MCF 10A (cell line): ENCODE measurements around the gene TRIM54. TPM values are rescaled to one million over a fixed set of nuclear protein-coding genes. Genes with fewer than 3 reads are reported as not detected.

Experiments used
- BruUV-seq: library from RNA; stranded (reverse); fragments of 400-500 nt; replicated peaks from 2 replicates; lab custom pipeline; 2021; lab: Mats Ljungman, UMichigan
- CTCF ChIA-PET: fragments of 300-600 bp; sonication (Branson Sonifier 250); formaldehyde crosslinking; extraction: SDS; loops from one replicate; lab custom pipeline; 2021; ENCODE audit warnings: antibody characterized with exemption, inconsistent platforms; lab: Yijun Ruan, JAX
- POLR2A ChIA-PET: fragments of 300-600, 350-650 bp; sonication (Branson Sonifier 250); formaldehyde crosslinking; extraction: SDS; loops from one replicate; lab custom pipeline; 2020; ENCODE audit warnings: antibody characterized with exemption, inconsistent platforms; lab: Yijun Ruan, JAX
- DNase-seq: peaks from one replicate; pipeline ENCODE4 v3.0.0-alpha.2; 2018; ENCODE audit not compliant: unreplicated experiment
- H3K27ac Mint-ChIP-seq: one replicate; pipeline ENCODE4 v1.8.0; 2022; ENCODE audit warnings: mild to moderate bottlenecking, low read depth, mixed read lengths; ENCODE audit not compliant: unreplicated experiment
- H3K27me3 Mint-ChIP-seq: one replicate; pipeline ENCODE4 v1.8.0; 2022; ENCODE audit warnings: mixed read lengths; ENCODE audit not compliant: insufficient read depth, unreplicated experiment
- H3K36me3 Mint-ChIP-seq: one replicate; pipeline ENCODE4 v1.8.0; 2022; ENCODE audit warnings: mild to moderate bottlenecking, moderate library complexity, mixed read lengths; ENCODE audit not compliant: insufficient read depth, unreplicated experiment
- H3K4me1 Mint-ChIP-seq: one replicate; pipeline ENCODE4 v1.8.0; 2022; ENCODE audit warnings: mixed read lengths; ENCODE audit not compliant: insufficient read depth, unreplicated experiment
- H3K4me3 Mint-ChIP-seq: one replicate; pipeline ENCODE4 v1.8.0; 2022; ENCODE audit warnings: mild to moderate bottlenecking, moderate library complexity, mixed read lengths; ENCODE audit not compliant: unreplicated experiment
- H3K9me3 Mint-ChIP-seq: one replicate; pipeline ENCODE4 v1.8.0; 2022; ENCODE audit warnings: mixed read lengths; ENCODE audit not compliant: unreplicated experiment
- CTCF ChIP-seq: fragments of 200-600 bp; IDR thresholded peaks from one replicate; pipeline ENCODE4 v1.8.0; 2022; ENCODE audit warnings: antibody characterized with exemption, mild to moderate bottlenecking; ENCODE audit not compliant: unreplicated experiment
- intact Hi-C: fragments of 100-400 bp; cut with micrococcal nuclease; formaldehyde crosslinking; loops from 2 replicates; pipeline ENCODE4 v1.14.1; 2022
- total RNA-seq: library from RNA; stranded (reverse); gene quantifications from 2 replicates; pipeline ENCODE4 v1.2.3, GENCODE V29; 2022

Gene TRIM54
- total RNA-seq, 1 experiment from 2014 or later = not detected

- CTCF ChIA-PET = interaction anchor here (0.5 kb wide), 1 partner anchor 393 kb away, joined by 3 read pairs; no protein-coding TSS in a partner anchor
Measured at GRCh38 chr2:27237341-27237945, 44.8 kb upstream of the TRIM54 start.

GRCh38 chr2:27238976-27239375 lies 43.3 kb upstream of the TRIM54 start:
- no peak for TF ChIP-seq CTCF
- H3K27me3 Mint-ChIP-seq = no peaks in the 10 kb centered on the region
- no peak overlapping the region for H3K4me3 Mint-ChIP-seq
- H3K4me1 Mint-ChIP-seq = no peaks in the 10 kb centered on the region
- H3K9me3 Mint-ChIP-seq = no peaks in the 10 kb centered on the region
- intact Hi-C loops = no loop called here
- peaks cover 78% of the 10 kb centered on the region for H3K36me3 Mint-ChIP-seq
- BruUV-seq = no TSS peak
- H3K27ac Mint-ChIP-seq = no peak overlapping the region
- ChIA-PET POLR2A (interaction anchor here (1.0 kb wide), 1 partner anchor 128 kb away, joined by 3 read pairs; no protein-coding TSS in a partner anchor), CTCF (interaction anchor here (1.3 kb wide), 1 partner anchor 10 kb away, joined by 3 read pairs; no protein-coding TSS in a partner anchor)
- DNase-seq = no peak

More at GRCh38 chr2:27237341-27237945, 44.8 kb upstream of the TRIM54 start:
- no peak for DNase-seq
- Mint-ChIP-seq H3K36me3 (peaks cover 78% of the 10 kb centered on the region), H3K4me1 (no peaks in the 10 kb centered on the region), H3K9me3 (no peaks in the 10 kb centered on the region), H3K27ac (no peak overlapping the region), H3K4me3 (no peak overlapping the region), H3K27me3 (no peaks in the 10 kb centered on the region)
- POLR2A ChIA-PET = no interaction called here
- intact Hi-C loops = no loop called here
- no TSS peak for BruUV-seq
- no peak for TF ChIP-seq CTCF

GRCh38 chr2:27240406-27240805 lies 41.8 kb upstream of the TRIM54 start:
- no peak overlapping the region for H3K4me3 Mint-ChIP-seq
- CTCF ChIA-PET = no interaction called here

More at GRCh38 chr2:27240406-27240805, 41.8 kb upstream of the TRIM54 start:
- BruUV-seq = no TSS peak
- DNase-seq = no peak
- no peak for TF ChIP-seq CTCF
- POLR2A ChIA-PET = interaction anchor here (1.0 kb wide), 1 partner anchor 10 kb away, joined by 3 read pairs; no protein-coding TSS in a partner anchor
- intact Hi-C loops = no loop called here
- H3K27me3 Mint-ChIP-seq = no peaks in the 10 kb centered on the region
- H3K27ac Mint-ChIP-seq = no peak overlapping the region
- H3K36me3 Mint-ChIP-seq = peaks cover 77% of the 10 kb centered on the region
- no peaks in the 10 kb centered on the region for H3K4me1 Mint-ChIP-seq
- H3K9me3 Mint-ChIP-seq = no peaks in the 10 kb centered on the region
